ENCODE data around the gene IGFN1.

The IGFN1 gene

GRCh38 chr1:201185527-201186128 lies 5.0 kb upstream of the IGFN1 start:
- no peak for DNase-seq

DNA sequence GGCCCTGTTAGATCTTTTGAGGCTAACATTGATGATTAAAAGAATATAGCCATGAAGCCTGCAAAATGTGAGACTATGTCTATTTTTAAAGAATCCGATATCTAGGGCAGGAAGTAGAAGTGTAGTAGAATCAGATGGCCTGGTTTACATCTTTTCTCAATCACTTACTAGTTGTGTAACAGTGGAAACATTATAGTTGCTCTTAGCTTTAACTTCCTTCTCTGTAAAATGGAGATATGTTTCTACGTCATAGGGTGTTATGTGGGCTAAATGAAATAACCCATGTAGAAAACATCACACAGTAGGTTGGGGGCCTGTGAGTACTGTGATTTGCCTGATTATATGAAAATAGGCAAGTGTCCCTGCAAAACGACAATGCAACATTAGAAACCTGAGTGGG lies 4.4 kb upstream of the IGFN1 start:
- no peak for DNase-seq

- DNase-seq, result no peak
These were observed 1.5 kb upstream of the IGFN1 start for GRCh38 chr1:201189085-201189484.

- no peak for DNase-seq
These were observed 619 bp upstream of the IGFN1 start for GRCh38 chr1:201190005-201190404.

- DNase-seq, result no peak
These were observed 1.1 kb downstream of the IGFN1 start for GRCh38 chr1:201191653-201192260.

DNA sequence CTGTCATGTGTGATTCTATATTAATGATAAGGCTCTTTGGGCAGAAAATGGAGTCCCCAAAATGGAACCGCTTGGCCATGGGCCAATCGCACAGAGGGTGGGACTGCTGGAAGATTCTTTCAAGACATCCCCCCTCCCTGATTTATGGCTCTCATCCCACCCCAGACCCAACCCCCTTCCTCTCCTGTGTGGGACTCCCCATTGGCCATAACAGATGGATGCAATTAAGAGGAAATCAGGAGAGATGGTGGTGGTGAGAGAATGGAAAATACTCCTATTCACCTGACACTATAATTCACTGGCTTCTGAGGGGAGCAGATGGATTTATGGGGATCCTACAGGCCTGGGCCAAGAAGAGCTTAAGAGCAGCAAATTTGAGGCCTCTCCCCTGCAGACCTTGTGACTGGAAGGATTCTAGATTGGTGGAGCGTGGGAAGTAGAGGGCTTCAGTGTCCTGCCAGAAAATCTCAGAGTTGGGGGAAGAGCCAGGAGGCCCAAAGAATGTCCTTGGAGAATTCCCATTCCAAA lies 1.7 kb downstream of the IGFN1 start:
- no peak for DNase-seq

DNA sequence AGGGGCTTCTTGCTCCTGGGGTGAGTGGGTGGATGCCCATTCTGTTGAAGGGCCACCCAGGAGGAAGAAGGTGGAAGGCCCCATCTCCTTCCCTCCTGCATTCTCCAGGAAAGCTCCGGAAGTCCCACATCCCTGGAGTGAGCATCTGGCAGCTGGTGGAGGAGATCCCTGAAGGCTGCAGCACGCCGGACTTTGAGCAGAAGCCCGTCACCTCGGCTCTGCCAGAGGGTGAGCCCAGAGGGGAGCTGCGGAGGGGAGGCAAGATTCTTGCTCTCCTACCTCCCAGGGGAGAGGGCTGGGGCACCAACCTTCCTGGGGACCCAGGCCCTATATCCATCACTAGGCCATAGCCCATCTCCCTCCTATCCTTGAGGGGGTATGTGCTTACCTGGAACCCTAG lies 3.4 kb downstream of the IGFN1 start:
- no peak for DNase-seq

DNA sequence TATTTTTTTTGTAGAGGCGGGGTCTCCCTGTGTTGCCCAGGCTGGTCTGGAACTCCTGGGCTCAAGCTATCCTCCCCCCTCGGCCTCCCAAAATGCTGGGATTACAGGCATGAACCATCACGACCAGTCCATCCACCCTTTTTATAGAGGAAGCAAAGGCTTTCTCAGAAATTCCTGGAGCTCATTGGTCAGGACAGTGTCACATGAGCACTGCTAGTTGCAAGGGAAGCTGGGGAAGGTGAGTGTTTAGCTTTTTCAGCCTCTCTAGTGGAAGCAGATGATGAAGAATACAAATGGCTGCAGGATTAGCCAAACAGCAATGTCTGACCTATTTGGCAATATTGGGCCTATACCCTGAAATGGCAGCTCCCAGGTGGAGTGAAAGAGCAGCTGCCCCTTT lies 8.0 kb downstream of the IGFN1 start:
- DNase-seq, result no peak

- DNase-seq, result no peak
These were observed 14.4 kb downstream of the IGFN1 start for GRCh38 chr1:201205036-201205435.

- DNase-seq, result no peak
These were observed 15.6 kb downstream of the IGFN1 start for GRCh38 chr1:201206176-201206575.

GRCh38 chr1:201207046-201207445 lies 16.4 kb downstream of the IGFN1 start:
- no peak for DNase-seq

- DNase-seq, result no peak
These were observed 17.6 kb downstream of the IGFN1 start for GRCh38 chr1:201208236-201208635.

- DNase-seq, result no peak
These were observed 21.4 kb downstream of the IGFN1 start for GRCh38 chr1:201212056-201212455.

DNA sequence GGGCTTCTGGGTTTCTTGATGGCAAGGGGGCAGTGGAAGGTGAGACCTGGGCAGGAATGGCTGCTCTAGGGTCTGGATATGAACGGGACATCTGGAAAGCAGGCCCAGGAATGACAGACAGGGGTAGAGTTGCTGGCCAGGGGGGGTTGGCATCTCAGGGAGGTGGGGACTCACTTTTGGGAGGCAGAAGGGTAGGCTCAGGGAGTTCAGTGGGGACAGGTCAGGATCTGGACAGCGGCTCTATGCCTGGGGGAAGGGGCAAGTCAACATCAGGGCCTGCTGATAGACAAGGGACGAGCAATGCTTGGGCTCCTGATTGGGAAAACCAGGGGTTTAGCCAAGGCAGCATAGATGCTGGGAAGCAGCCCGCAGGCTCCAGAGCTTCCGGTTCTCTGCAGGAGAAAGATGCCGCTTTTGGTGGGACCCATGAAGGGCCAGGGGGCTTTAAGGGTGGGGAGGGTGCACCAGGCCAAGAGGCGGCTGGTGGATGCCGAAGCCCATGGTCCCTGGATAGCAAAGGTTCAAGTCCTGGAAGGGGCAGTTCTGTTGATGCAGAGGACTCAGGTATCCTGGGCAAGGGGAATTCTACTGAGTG lies 21.9 kb downstream of the IGFN1 start:
- no peak for DNase-seq

GRCh38 chr1:201213106-201213770 lies 22.6 kb downstream of the IGFN1 start:
- DNase-seq, result no peak

- no peak for DNase-seq
These were observed 23.3 kb downstream of the IGFN1 start for GRCh38 chr1:201213926-201214325.

DNA sequence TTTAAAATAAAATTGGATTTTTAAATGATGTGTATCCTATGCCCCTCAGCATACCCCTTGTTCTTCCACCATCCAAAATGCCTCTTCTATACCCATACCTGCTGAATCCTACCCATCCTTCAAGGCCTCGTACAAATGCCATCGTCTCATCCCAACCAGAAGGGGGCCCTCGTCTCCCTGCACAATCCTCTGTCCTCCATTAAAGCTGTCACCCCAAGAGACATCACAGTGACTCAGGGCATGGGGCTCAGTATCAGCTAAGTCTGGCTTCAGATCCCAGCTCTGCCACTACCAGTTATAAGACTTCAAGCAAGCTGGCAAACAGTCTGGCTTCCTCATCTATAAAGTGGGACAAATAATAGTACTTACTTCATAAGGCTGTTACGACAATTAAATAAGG lies 23.8 kb downstream of the IGFN1 start:
- no peak for DNase-seq

- DNase-seq, result no peak
These were observed 24.3 kb downstream of the IGFN1 start for GRCh38 chr1:201214886-201215285.

DNA sequence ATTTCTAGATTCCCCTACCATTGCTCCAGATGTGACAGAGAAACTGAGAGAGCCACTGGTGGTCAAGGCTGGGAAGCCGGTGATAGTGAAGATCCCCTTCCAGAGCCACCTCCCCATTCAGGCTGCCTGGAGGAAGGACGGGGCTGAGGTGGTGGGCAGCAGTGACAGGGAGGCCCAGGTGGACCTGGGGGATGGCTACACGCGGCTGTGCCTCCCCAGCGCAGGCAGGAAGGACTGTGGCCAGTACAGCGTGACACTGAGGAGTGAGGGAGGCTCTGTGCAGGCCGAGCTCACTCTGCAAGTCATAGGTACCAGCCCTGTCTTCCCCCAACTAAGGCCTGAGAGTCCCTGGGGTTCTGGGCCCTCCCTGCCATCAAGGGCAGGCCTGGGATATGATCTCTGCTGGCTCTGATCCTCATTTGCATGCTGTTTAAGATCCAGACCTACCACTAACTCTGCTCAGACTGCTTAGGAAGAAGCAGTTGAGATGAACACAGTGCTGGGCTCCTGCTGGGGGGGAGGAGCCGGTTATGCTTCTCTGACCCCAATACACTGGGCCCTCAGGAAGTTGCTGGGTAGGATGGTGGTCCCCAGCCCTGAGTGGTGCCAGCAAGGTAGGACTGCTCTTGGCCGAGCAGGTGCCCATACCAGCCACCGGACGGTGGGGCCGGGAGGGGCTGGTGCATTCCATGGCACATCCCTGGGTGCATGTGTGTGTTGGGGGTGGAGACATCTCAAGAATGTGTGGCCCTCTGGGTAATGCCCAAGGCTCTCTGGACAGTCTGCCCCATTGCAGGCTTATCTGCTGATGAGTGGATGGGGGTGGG lies 25.1 kb downstream of the IGFN1 start:
- DNase-seq, result no peak

GRCh38 chr1:201216395-201217085 lies 25.9 kb downstream of the IGFN1 start:
- DNase-seq, result no peak

- no peak for DNase-seq
These were observed 26.5 kb downstream of the IGFN1 start for GRCh38 chr1:201217146-201217545.

- no peak for DNase-seq
These were observed 27.2 kb downstream of the IGFN1 start for GRCh38 chr1:201217851-201218250.
